Activated effector memory CD4-positive, alpha-beta T cell treated with Interleukin-2 at 50 U/mL for 16 hours (primary cell): ENCODE results near the gene DENND4C.
"Not testable (repeated sequence)": the region's sequence is repeated elsewhere in the genome, so short reads cannot be mapped to it uniquely, and the experiment has no call there.

Source experiments
- DNase-seq: peaks from one replicate; pipeline ENCODE4 v3.0.0-alpha.2; 2020

DENND4C gene

GRCh38 chr9:19230355-19231125 lies at the start of gene DENND4C:
TSS of gene DENND4C (plus strand) at chr9:19230693. CDS start at chr9:19276175, 45,482 bp downstream.
- peak; percentile 78 for DNase-seq

GRCh38 chr9:19180991-19181390 lies 49.5 kb upstream of the DENND4C start:
- no peak for DNase-seq

GRCh38 chr9:19181561-19181960 lies 48.9 kb upstream of the DENND4C start:
- DNase-seq = no peak

- DNase-seq = peak; percentile 75
Measured at GRCh38 chr9:19184144-19184917, 46.2 kb upstream of the DENND4C start.

- DNase-seq = no peak
Measured at GRCh38 chr9:19185191-19185590, 45.3 kb upstream of the DENND4C start.

GRCh38 chr9:19186232-19186631 lies 44.3 kb upstream of the DENND4C start:
- DNase-seq = no peak

- no peak for DNase-seq
Measured at GRCh38 chr9:19188771-19189170, 41.7 kb upstream of the DENND4C start.

GRCh38 chr9:19192202-19193028 lies 38.1 kb upstream of the DENND4C start:
- DNase-seq = no peak

GRCh38 chr9:19193029-19193324 lies 37.5 kb upstream of the DENND4C start:
- DNase-seq = no peak

- not testable (repeated sequence) for DNase-seq
Measured at GRCh38 chr9:19193358-19193973, 37.0 kb upstream of the DENND4C start.

- DNase-seq = no peak
Measured at GRCh38 chr9:19198406-19198805, 32.1 kb upstream of the DENND4C start.

GRCh38 chr9:19199012-19199411 lies 31.5 kb upstream of the DENND4C start:
- no peak for DNase-seq

GRCh38 chr9:19200229-19200628 lies 30.3 kb upstream of the DENND4C start:
- no peak for DNase-seq

GRCh38 chr9:19201899-19202891 lies 28.3 kb upstream of the DENND4C start:
- DNase-seq = no peak

- no peak for DNase-seq
Measured at GRCh38 chr9:19203058-19203457, 27.4 kb upstream of the DENND4C start.

- no peak for DNase-seq
Measured at GRCh38 chr9:19208653-19209052, 21.8 kb upstream of the DENND4C start.

GRCh38 chr9:19209188-19209587 lies 21.3 kb upstream of the DENND4C start:
- no peak for DNase-seq

- DNase-seq = no peak
Measured at GRCh38 chr9:19213823-19214222, 16.7 kb upstream of the DENND4C start.

- DNase-seq = no peak
Measured at GRCh38 chr9:19216466-19216865, 14.0 kb upstream of the DENND4C start.

GRCh38 chr9:19221326-19221725 lies 9.2 kb upstream of the DENND4C start:
- DNase-seq = no peak

GRCh38 chr9:19223724-19224123 lies 6.8 kb upstream of the DENND4C start:
- DNase-seq = no peak

- no peak for DNase-seq
Measured at GRCh38 chr9:19224563-19224962, 5.9 kb upstream of the DENND4C start.
